NCI-H1694 (cell line): ENCODE data around the gene MINPP1.
"Not testable (repeated sequence)": the region's sequence is repeated elsewhere in the genome, so short reads cannot be mapped to it uniquely, and the experiment has no call there.

Experiments used
- DNase-seq: peaks from one replicate; lab custom pipeline; 2025; lab: John Stamatoyannopoulos, UW

The MINPP1 gene, protein sequence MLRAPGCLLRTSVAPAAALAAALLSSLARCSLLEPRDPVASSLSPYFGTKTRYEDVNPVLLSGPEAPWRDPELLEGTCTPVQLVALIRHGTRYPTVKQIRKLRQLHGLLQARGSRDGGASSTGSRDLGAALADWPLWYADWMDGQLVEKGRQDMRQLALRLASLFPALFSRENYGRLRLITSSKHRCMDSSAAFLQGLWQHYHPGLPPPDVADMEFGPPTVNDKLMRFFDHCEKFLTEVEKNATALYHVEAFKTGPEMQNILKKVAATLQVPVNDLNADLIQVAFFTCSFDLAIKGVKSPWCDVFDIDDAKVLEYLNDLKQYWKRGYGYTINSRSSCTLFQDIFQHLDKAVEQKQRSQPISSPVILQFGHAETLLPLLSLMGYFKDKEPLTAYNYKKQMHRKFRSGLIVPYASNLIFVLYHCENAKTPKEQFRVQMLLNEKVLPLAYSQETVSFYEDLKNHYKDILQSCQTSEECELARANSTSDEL

GRCh38 chr10:87504640-87505365 lies at the start of gene MINPP1:
TSS of gene MINPP1 (plus strand) at chr10:87504893. CDS start at chr10:87504916, 23 bp downstream.
- peak; percentile 45 for DNase-seq

DNA sequence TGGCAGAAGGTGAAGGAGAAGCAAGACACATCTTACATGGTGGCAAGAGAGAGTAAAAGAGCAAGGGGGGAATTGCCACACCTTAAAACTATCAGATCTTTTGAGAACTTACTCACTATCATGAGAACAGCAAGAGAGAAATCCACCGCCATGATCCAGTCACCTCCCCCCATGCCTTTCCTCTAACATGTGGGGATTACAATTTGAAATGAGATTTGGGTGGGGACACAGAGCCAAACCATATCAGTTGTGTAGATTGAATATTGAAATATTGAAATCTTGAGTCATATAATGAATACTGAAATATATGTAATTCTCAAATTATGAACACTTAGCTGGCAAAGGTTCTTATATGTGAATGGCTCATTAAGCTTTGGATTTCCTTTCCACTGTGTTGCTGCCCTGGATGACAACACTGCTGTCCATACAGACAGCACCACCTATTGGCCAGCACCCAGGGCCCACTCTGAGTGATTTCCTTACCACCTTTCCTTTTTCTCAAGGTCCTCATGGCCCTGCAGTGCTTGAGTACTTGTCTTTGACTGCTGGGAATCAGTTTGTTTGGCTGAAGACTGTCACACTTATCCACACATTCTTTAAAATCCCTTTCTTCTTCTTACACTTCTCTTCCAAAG lies 48.0 kb upstream of the MINPP1 start:
- DNase-seq = not testable (repeated sequence)

DNA sequence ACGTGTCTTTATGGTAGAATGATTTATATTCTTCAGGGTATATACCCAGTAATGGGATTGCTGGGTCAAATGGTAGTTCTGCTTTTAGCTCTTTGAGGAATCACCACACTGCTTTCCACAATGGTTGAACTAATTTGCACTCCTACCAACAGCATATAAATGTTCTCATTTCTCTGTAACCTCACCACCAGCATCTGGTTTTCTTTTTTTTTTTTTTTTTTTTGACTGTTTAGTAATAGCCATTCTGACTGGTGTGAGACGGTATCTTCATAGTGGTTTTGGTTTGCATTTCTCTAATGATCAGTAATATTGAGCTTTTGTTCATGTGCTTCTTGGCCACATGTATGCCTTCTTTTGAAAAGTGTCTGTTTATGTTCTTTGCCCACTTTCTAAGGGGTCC lies 42.9 kb upstream of the MINPP1 start:
- DNase-seq = not testable (repeated sequence)

DNA sequence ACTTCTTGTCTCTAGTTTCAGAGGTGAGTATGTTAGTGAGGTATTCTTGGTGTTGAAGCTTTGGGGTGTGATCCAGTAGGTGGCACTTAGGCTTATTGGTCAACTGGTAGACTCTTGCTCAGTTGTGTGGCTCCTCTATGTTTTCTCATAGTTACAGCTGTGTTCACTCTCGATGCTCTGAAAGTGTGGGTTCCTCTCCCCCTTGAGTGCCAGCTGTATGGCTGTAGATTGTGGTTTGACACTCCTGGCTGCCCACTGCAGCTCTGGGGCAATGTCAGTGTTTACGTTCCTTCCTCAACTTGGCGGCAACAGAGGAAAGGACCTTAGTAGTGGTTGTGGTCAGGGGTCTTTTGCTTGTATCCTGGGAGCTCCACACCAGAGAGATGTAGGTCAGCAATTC lies 37.8 kb upstream of the MINPP1 start:
- not testable (repeated sequence) for DNase-seq

- not testable (repeated sequence) for DNase-seq
Measured at GRCh38 chr10:87488733-87489132, 16.0 kb upstream of the MINPP1 start.

GRCh38 chr10:87490285-87490684 lies 14.4 kb upstream of the MINPP1 start:
- DNase-seq = not testable (repeated sequence)

DNA sequence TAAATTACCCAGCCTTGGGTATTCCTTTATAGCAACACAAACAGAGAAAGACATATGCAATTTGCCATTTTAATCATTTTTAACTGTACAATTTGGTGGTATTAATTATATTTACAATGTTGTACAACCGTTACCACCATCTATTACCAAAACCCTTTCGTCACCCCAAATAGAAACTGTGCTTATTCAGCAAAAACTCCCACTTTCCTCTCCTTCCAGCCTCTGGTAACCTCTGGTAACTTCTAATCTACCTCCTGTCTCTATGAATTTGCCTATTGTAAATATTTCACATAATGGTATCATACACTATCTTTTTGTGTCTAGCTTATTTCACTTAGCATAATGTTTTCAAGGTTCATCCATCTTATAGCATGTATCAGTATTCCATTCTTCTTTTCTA lies 12.2 kb upstream of the MINPP1 start:
- DNase-seq = not testable (repeated sequence)

GRCh38 chr10:87495446-87495845 lies 9.2 kb upstream of the MINPP1 start:
- DNase-seq = not testable (repeated sequence)

GRCh38 chr10:87497386-87497785 lies 7.3 kb upstream of the MINPP1 start:
- DNase-seq = not testable (repeated sequence)

GRCh38 chr10:87498106-87498789 lies 6.4 kb upstream of the MINPP1 start:
- not testable (repeated sequence) for DNase-seq

- DNase-seq = no peak
Measured at GRCh38 chr10:87500646-87501048, 4.0 kb upstream of the MINPP1 start.

GRCh38 chr10:87503401-87503800 lies 1.3 kb upstream of the MINPP1 start:
- DNase-seq = no peak

GRCh38 chr10:87503886-87504285 lies 807 bp upstream of the MINPP1 start:
- DNase-seq = no peak

DNA sequence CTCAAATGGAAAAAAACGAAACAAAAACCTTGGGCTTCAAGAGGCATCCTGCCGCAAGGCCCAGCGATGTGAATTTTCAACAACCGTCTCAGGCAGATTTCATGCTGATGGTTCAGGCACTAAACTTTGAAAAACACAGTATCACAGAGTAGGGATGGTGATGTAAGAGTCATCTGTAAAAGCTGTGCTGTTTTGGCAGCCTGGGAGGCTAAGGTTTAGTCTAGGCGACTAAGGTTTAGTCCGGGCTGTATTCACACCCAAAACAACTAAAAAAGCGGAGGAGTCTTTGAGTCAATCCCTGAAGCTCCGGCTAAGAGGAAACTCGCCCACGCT lies 420 bp upstream of the MINPP1 start:
- DNase-seq = no peak

DNA sequence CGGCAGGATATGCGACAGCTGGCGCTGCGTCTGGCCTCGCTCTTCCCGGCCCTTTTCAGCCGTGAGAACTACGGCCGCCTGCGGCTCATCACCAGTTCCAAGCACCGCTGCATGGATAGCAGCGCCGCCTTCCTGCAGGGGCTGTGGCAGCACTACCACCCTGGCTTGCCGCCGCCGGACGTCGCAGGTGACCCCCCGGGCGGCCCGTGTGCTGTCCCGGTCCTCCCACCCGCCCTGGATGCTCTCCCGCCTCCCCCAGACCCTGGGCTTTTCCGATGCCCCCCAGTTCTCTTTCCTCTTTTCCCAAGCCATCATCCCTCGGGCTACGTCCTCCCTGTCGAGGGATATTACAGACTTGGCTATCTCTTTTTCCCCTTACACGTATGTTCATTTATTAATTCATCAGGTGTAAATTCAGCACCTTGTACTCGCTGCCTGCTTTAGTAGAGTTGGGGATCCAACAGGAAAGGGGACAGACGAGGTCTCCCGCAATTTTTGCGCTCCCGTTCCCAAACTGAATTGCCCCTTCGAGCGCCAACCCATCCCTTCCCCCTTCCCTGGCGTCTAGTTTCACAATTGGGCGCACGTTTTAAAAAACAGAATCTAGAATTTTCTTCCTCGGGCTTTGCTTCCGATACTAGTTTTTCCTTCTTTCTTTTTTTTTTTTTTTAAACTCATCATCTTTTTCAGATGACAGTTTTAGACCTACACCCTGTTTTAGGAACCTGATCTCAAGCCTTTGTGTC lies 846 bp downstream of the MINPP1 start:
- DNase-seq = peak; percentile 7

- DNase-seq = no peak
Measured at GRCh38 chr10:87506956-87507355, 2.3 kb downstream of the MINPP1 start.

- no peak for DNase-seq
Measured at GRCh38 chr10:87507879-87508483, 3.3 kb downstream of the MINPP1 start.

GRCh38 chr10:87508837-87509236 lies 4.1 kb downstream of the MINPP1 start:
- DNase-seq = no peak

- DNase-seq = no peak
Measured at GRCh38 chr10:87510025-87510424, 5.3 kb downstream of the MINPP1 start.

GRCh38 chr10:87511526-87511925 lies 6.8 kb downstream of the MINPP1 start:
- no peak for DNase-seq

- no peak for DNase-seq
Measured at GRCh38 chr10:87518937-87519336, 14.2 kb downstream of the MINPP1 start.
